D721Med (cell line): ENCODE data around the gene SIK3.
"Not testable (repeated sequence)": the region's sequence is repeated elsewhere in the genome, so short reads cannot be mapped to it uniquely, and the experiment has no call there.

Source experiments
- DNase-seq: peaks from one replicate; pipeline ENCODE4 v3.0.0; 2011; ENCODE audit warnings: low spot score; ENCODE audit not compliant: insufficient read length
- FAIRE-seq: peaks from 2 replicates; lab custom pipeline; 2011; peaks lifted over from hg19 to GRCh38; lab: Jason Lieb, UNC
- CTCF ChIP-seq: IDR thresholded peaks from 2 replicates; pipeline ENCODE4 v1.5.1; 2012; ENCODE audit warnings: mild to moderate bottlenecking, control low read depth; ENCODE audit not compliant: insufficient read depth; ENCODE audit errors: missing control alignments

SIK3 gene

GRCh38 chr11:117121176-117121575 lies 22.9 kb upstream of the SIK3 start:
- FAIRE-seq (no peak), DNase-seq (no peak)
- no peak for TF ChIP-seq CTCF

GRCh38 chr11:117117681-117118080 lies 19.5 kb upstream of the SIK3 start:
- DNase-seq (no peak), FAIRE-seq (no peak)
- no peak for TF ChIP-seq CTCF

- DNase-seq, FAIRE-seq: not testable (repeated sequence)
These were observed 14.7 kb upstream of the SIK3 start for GRCh38 chr11:117112939-117113338.

GRCh38 chr11:117112497-117112896 lies 14.3 kb upstream of the SIK3 start:
- DNase-seq, FAIRE-seq: not testable (repeated sequence)

GRCh38 chr11:117110294-117110950 lies 12.2 kb upstream of the SIK3 start:
- DNase-seq (no peak), FAIRE-seq (no peak)
- TF ChIP-seq CTCF: no peak

- DNase-seq: no peak
- no peak for TF ChIP-seq CTCF
- FAIRE-seq: no peak
These were observed 9.7 kb upstream of the SIK3 start for GRCh38 chr11:117107701-117108590.

- no peak for DNase-seq
- no peak for FAIRE-seq
- TF ChIP-seq CTCF: no peak
These were observed 2.3 kb upstream of the SIK3 start for GRCh38 chr11:117100556-117100955.

- no peak for FAIRE-seq
- TF ChIP-seq CTCF: no peak
- DNase-seq: no peak
These were observed 1.5 kb upstream of the SIK3 start for GRCh38 chr11:117099696-117100095.
